DND-41 (cell line): ENCODE data around the gene OTP.
"Not testable (repeated sequence)": the region's sequence is repeated elsewhere in the genome, so short reads cannot be mapped to it uniquely, and the experiment has no call there.

ENCODE experiments used
- EZH2 ChIP-seq: IDR thresholded peaks from 3 replicates; pipeline ENCODE4 v1.6.1; 2012; ENCODE audit warnings: borderline replicate concordance, low read depth, mild to moderate bottlenecking, moderate library complexity, low read length, inconsistent platforms; ENCODE audit not compliant: severe bottlenecking
- TF ChIP-seq, protein P1 (sequence below): IDR thresholded peaks from 2 replicates; pipeline ENCODE4 v1.5.1; 2012; ENCODE audit warnings: borderline replicate concordance, low read length, moderate library complexity, mild to moderate bottlenecking; ENCODE audit not compliant: poor library complexity, severe bottlenecking; ENCODE audit errors: extremely low read depth

- not testable (repeated sequence) for TF ChIP-seq EZH2
- TF ChIP-seq, protein P1, sequence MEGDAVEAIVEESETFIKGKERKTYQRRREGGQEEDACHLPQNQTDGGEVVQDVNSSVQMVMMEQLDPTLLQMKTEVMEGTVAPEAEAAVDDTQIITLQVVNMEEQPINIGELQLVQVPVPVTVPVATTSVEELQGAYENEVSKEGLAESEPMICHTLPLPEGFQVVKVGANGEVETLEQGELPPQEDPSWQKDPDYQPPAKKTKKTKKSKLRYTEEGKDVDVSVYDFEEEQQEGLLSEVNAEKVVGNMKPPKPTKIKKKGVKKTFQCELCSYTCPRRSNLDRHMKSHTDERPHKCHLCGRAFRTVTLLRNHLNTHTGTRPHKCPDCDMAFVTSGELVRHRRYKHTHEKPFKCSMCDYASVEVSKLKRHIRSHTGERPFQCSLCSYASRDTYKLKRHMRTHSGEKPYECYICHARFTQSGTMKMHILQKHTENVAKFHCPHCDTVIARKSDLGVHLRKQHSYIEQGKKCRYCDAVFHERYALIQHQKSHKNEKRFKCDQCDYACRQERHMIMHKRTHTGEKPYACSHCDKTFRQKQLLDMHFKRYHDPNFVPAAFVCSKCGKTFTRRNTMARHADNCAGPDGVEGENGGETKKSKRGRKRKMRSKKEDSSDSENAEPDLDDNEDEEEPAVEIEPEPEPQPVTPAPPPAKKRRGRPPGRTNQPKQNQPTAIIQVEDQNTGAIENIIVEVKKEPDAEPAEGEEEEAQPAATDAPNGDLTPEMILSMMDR = not testable (repeated sequence)
These were observed 29.6 kb downstream of the OTP start for GRCh38 chr5:77608927-77609326.
